Testis (tissue), 3 donors: ENCODE results near the gene DNM3. TPM values are rescaled to one million over a fixed set of nuclear protein-coding genes. Genes with fewer than 3 reads are reported as not detected.

ENCODE experiments used
- DNase-seq: peaks from one replicate; pipeline ENCODE4 v3.0.0-alpha.2; 2019
- H3K27ac ChIP-seq, 2 donors: fragments of 200-600 bp; sonication (generic); one replicate each; pipeline ENCODE4 v1.5.1; 2019
- H3K27me3 ChIP-seq: fragments of 200-600 bp; sonication (generic); one replicate; pipeline ENCODE4 v1.5.1; 2019
- H3K36me3 ChIP-seq: fragments of 200-600 bp; sonication (generic); one replicate; pipeline ENCODE4 v1.5.1; 2017; ENCODE audit warnings: low read depth; ENCODE audit errors: missing control alignments
- H3K4me1 ChIP-seq: fragments of 200-600 bp; sonication (generic); one replicate; pipeline ENCODE4 v1.5.1; 2019
- H3K4me3 ChIP-seq, 2 donors: fragments of 200-600 bp; sonication (generic); one replicate each; pipeline ENCODE4 v1.5.1; 2017 to 2019
- H3K9me3 ChIP-seq: fragments of 200-600 bp; sonication (generic); one replicate; pipeline ENCODE4 v1.5.1; 2017
- CTCF ChIP-seq, 3 experiments: fragments of 450-650 bp in 2 of 3; fragments of 200-600 bp in 1 of 3; sonication (generic) in 1 of 3; IDR thresholded peaks; one replicate each; pipeline ENCODE4 v1.5.1; 2016 to 2019; ENCODE audit warnings: antibody characterized with exemption in 3 of 3, mild to moderate bottlenecking in 2 of 3, moderate library complexity in 1 of 3
- POLR2A ChIP-seq: fragments of 450-650 bp; IDR thresholded peaks from one replicate; pipeline ENCODE4 v1.6.1; 2017; ENCODE audit warnings: antibody characterized with exemption, mild to moderate bottlenecking, moderate library complexity
- WGBS, 2 donors: methylation state at CpG; one replicate each; pipeline ENCODE4 v1.1.5; 2018; 5-methylcytosine and 5-hydroxymethylcytosine counted together
- intact Hi-C: fragments of 100-400 bp; cut with DNase I; formaldehyde crosslinking; loops from one replicate; pipeline ENCODE4 v1.15.1; 2023; ENCODE audit warnings: low total_unique reads
- polyA plus RNA-seq: library from polyadenylated mRNA; stranded (reverse); fragments of 350-450 nt; fragmentation: Illumina TruSeq; extraction: RNeasy Lipid Tissue Mini Kit (QIAGEN cat#74804); gene quantifications from one replicate; pipeline ENCODE4 v1.2.3, GENCODE V29; 2014; ENCODE audit warnings: low read depth, low replicate concordance; ENCODE audit not compliant: insufficient read depth
- total RNA-seq, 2 donors: library from RNA; depleted of rRNA; stranded (reverse); fragments of >200 nt; gene quantifications; one replicate each; pipeline ENCODE4 v1.2.3, GENCODE V29; 2016

DNM3 gene
- total and polyA plus RNA-seq, 3 donors from 2014 or later: 4.9 to 10.2 (median 8.4) TPM

- TF ChIP-seq CTCF (IDR thresholded peaks at IDR 0.05) (no peak), POLR2A (no peak)
- WGBS, 2 donors: 85 to 89% methylated on average over 1 of the region's 1 CpG
- intact Hi-C loops: no loop called here
Measured at GRCh38 chr1:171860696-171861095, 19.4 kb downstream of the DNM3 start.

GRCh38 chr1:171863531-171863930, 22.2 kb downstream of the DNM3 start:
- Histone ChIP-seq H3K4me3 (no peak overlapping the region), H3K9me3 (no peaks in the 10 kb centered on the region), H3K4me1 (no peaks in the 10 kb centered on the region), H3K27me3 (no peaks in the 10 kb centered on the region), H3K36me3 (no peaks in the 10 kb centered on the region), H3K27ac (no peak overlapping the region)
- no peak for DNase-seq
- 90 to 91% methylated on average over 4 of the region's 4 CpGs for WGBS, 2 donors
- TF ChIP-seq CTCF (IDR thresholded peaks at IDR 0.05): no peak
- no peak for TF ChIP-seq POLR2A
- intact Hi-C loops: no loop called here

More at GRCh38 chr1:171860696-171861095, 19.4 kb downstream of the DNM3 start:
- Histone ChIP-seq H3K4me3 (no peak overlapping the region), H3K27ac (no peak overlapping the region), H3K27me3 (no peaks in the 10 kb centered on the region), H3K36me3 (no peaks in the 10 kb centered on the region), H3K4me1 (no peaks in the 10 kb centered on the region), H3K9me3 (no peaks in the 10 kb centered on the region)
- DNase-seq: no peak

- Histone ChIP-seq H3K4me1 (no peaks in the 10 kb centered on the region), H3K36me3 (no peaks in the 10 kb centered on the region), H3K9me3 (no peaks in the 10 kb centered on the region), H3K27ac (no peak overlapping the region), H3K27me3 (no peaks in the 10 kb centered on the region), H3K4me3 (no peak overlapping the region)
- TF ChIP-seq POLR2A (no peak), CTCF (IDR thresholded peaks at IDR 0.05) (no peak)
- intact Hi-C loops: no loop called here
- DNase-seq: no peak
Measured at GRCh38 chr1:171864308-171864707, 23.0 kb downstream of the DNM3 start.

- 94 to 95% methylated on average over 6 of the region's 6 CpGs for WGBS, 2 donors
- H3K27ac ChIP-seq: no peak overlapping the region
- TF ChIP-seq POLR2A: no peak
- no peak for TF ChIP-seq CTCF (IDR thresholded peaks at IDR 0.05)
- no peaks in the 10 kb centered on the region for H3K9me3 ChIP-seq
- H3K4me3 ChIP-seq: no peak overlapping the region
- no peaks in the 10 kb centered on the region for H3K27me3 ChIP-seq
- no peaks in the 10 kb centered on the region for H3K36me3 ChIP-seq
- DNase-seq: no peak
- intact Hi-C loops: no loop called here
- H3K4me1 ChIP-seq: no peaks in the 10 kb centered on the region
Measured at GRCh38 chr1:171865106-171865505, 23.8 kb downstream of the DNM3 start.

GRCh38 chr1:171867236-171867635, 25.9 kb downstream of the DNM3 start:
- TF ChIP-seq CTCF (IDR thresholded peaks at IDR 0.05): no peak
- intact Hi-C loops: no loop called here
- no peak overlapping the region for H3K4me3 ChIP-seq
- DNase-seq: no peak
- no peaks in the 10 kb centered on the region for H3K4me1 ChIP-seq
- H3K36me3 ChIP-seq: no peaks in the 10 kb centered on the region
- no peak overlapping the region for H3K27ac ChIP-seq
- H3K27me3 ChIP-seq: no peaks in the 10 kb centered on the region
- WGBS, 2 donors: 91 to 92% methylated on average over 2 of the region's 2 CpGs
- no peaks in the 10 kb centered on the region for H3K9me3 ChIP-seq
